Measurements from ENCODE around the gene SRL. TPM values are rescaled to one million over a fixed set of nuclear protein-coding genes. Genes with fewer than 3 reads are reported as not detected.

The SRL gene
- total and polyA plus RNA-seq, 2 of the 4 experiments (the other 2 are of a cell fraction): under 0.01 to 0.14 TPM

DNA sequence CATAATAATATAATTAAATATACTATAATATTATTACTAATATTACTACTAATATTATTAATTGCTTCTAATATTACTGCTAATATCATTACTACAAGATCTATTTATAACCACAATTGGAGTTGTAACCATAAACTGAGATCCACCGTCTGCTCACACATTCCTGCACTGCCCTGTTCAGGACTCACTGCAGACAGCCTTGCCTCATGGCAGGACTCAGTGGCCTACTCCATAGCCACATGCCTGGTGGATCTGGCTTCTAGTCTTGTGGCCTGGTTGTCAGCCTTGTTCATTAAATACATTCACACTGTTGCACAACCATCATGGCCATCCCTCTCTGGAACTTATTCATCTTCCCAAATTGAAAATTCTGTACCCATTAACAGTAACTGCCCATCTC is 48.0 kb downstream of the SRL start:
- H3K36me3 ChIP-seq (ENCODE audit: control insufficient read depth, insufficient read depth, low read length): no peaks in the 10 kb centered on the region
- no peak overlapping the region; the same call in 1 of the 2 replicates for H2AK5ac ChIP-seq (ENCODE audit: low read depth, low read length)
- no peak overlapping the region for H2BK15ac ChIP-seq (ENCODE audit: low read depth, low read length)
- H3K9me3 ChIP-seq (ENCODE audit: control insufficient read depth, insufficient read depth, low read length): no peaks in the 10 kb centered on the region
- H3K56ac ChIP-seq (ENCODE audit: extremely low read depth, insufficient read depth, low read length): no peak overlapping the region
- ChIA-PET CTCF (interaction anchor here (1.0 kb wide), 1 partner anchor 60 kb away, joined by 4 read pairs; no protein-coding TSS in a partner anchor), POLR2A (ENCODE audit: unreplicated experiment) (no interaction called here)
- in situ Hi-C loops (cut with MboI; ENCODE audit: low sequenced_read_pairs): no loop called here
- peaks cover 3% of the 10 kb centered on the region; the same call in 1 of the 2 replicates for H3K27me3 ChIP-seq (ENCODE audit: control insufficient read depth, insufficient read depth, low read length)
- H2AK9ac ChIP-seq (replicated peaks; ENCODE audit: low read depth, low read length, poor library complexity): no peak overlapping the region
- H4K8ac ChIP-seq (ENCODE audit: low read depth in 2 of 2, low read length in 2 of 2): no peak overlapping the region
- no peak overlapping the region for H2BK20ac ChIP-seq (ENCODE audit: low read depth, low read length)
- H3K79me1 ChIP-seq (ENCODE audit: low read depth in 1 of 2, low read length in 2 of 2): no peaks in the 10 kb centered on the region
- no peak overlapping the region for H3K4ac ChIP-seq (ENCODE audit: low read depth, low read length)
- intact Hi-C loops (cut with micrococcal nuclease): no loop called here
- H3K23ac ChIP-seq (ENCODE audit: low read depth, low read length): no peak overlapping the region
- ATAC-seq (ENCODE audit: low read depth): no peak
- H4K5ac ChIP-seq (ENCODE audit: low read depth, low read length): no peak overlapping the region
- no peak for DNase-seq
- no peak overlapping the region for H3K9ac ChIP-seq (ENCODE audit: low read depth, low read length)
- H4K20me1 ChIP-seq (ENCODE audit: insufficient read depth, low read length): no peaks in the 10 kb centered on the region
- no peak overlapping the region for H3K18ac ChIP-seq (ENCODE audit: low read depth, low read length)
- no peak for TF ChIP-seq CHD1 (IDR thresholded peaks at IDR 0.05; ENCODE audit: low read depth, low read length)
- no peak for TF ChIP-seq POLR2A (IDR thresholded peaks at IDR 0.05; ENCODE audit: low read depth, low read length)
- peak; percentile 38; the same call in 1 of the 2 replicates for TF ChIP-seq CEBPB (IDR thresholded peaks at IDR 0.05; ENCODE audit: low read depth, low read length)
- no peak for TF ChIP-seq BHLHE40 (IDR thresholded peaks at IDR 0.05; ENCODE audit: low read depth, low read length)
- no peak overlapping the region for H3K4me3 ChIP-seq (ENCODE audit: insufficient read depth, low read depth, low read length)
- no peak overlapping the region for H4K91ac ChIP-seq (ENCODE audit: insufficient read depth, low read depth, low read length)
- no peak overlapping the region for H2BK120ac ChIP-seq (ENCODE audit: low read depth, low read length)
- WGBS, 2 experiments (ENCODE audit: extremely low coverage in 2 of 2, insufficient read length in 1 of 2): no CpG with 5 or more reads among the region's 1 CpG
- dilution Hi-C loops (cut with HindIII; ENCODE audit: low sequenced_read_pairs, unreplicated experiment): no loop called here
- H3K27ac ChIP-seq (ENCODE audit: insufficient read depth, low read length): no peak overlapping the region
- no TSS peak for BruUV-seq (replicated peaks)
- no peak overlapping the region for H3K4me2 ChIP-seq (ENCODE audit: low read depth, low read length)
- H3K4me1 ChIP-seq (ENCODE audit: control insufficient read depth, insufficient read depth, low read length): no peaks in the 10 kb centered on the region
- H2AFZ ChIP-seq (replicated peaks; ENCODE audit: low read length, poor library complexity): no peak overlapping the region
- no peak overlapping the region for H2BK5ac ChIP-seq (ENCODE audit: low read depth, low read length, poor library complexity, severe bottlenecking)
- no peaks in the 10 kb centered on the region; the same call in 1 of the 2 replicates for H3K9me1 ChIP-seq (ENCODE audit: insufficient read depth, low read length)
- no peak overlapping the region for H3K14ac ChIP-seq (replicated peaks; ENCODE audit: low read depth, low read length)
